Neuronal stem cell (in vitro differentiated cells): ENCODE results near the gene PCSK9.

Source experiments
- DNase-seq: peaks from one replicate; pipeline ENCODE4 v3.0.0-alpha.2; 2013; ENCODE audit warnings: low spot score
- H2AFZ ChIP-seq: one replicate; pipeline ENCODE4 v1.6.1; 2013; ENCODE audit warnings: mild to moderate bottlenecking, low read length, inconsistent platforms
- H2AK5ac ChIP-seq: 2 replicates; pipeline ENCODE4 v1.6.1; 2013; ENCODE audit warnings: low read depth, mild to moderate bottlenecking, inconsistent platforms, low read length, moderate library complexity, mixed read lengths
- H2BK120ac ChIP-seq: 2 replicates; pipeline ENCODE4 v1.6.1; 2013; ENCODE audit warnings: low read depth, mild to moderate bottlenecking, inconsistent platforms, low read length, moderate library complexity, mixed read lengths
- H2BK12ac ChIP-seq: one replicate; pipeline ENCODE4 v1.6.1; 2013; ENCODE audit warnings: low read length, inconsistent platforms
- H2BK15ac ChIP-seq: 2 replicates; pipeline ENCODE4 v1.6.1; 2013; ENCODE audit warnings: mild to moderate bottlenecking, low read length, inconsistent platforms, mixed read lengths
- H2BK5ac ChIP-seq: one replicate; pipeline ENCODE4 v1.6.1; 2013; ENCODE audit warnings: inconsistent platforms, mild to moderate bottlenecking, low read length, moderate library complexity
- H3K14ac ChIP-seq: one replicate; pipeline ENCODE4 v1.6.1; 2013; ENCODE audit warnings: low read length, inconsistent platforms
- H3K18ac ChIP-seq: 2 replicates; pipeline ENCODE4 v1.6.1; 2013; ENCODE audit warnings: low read length, inconsistent platforms
- H3K23ac ChIP-seq: 2 replicates; pipeline ENCODE4 v1.6.1; 2013; ENCODE audit warnings: low read depth, mild to moderate bottlenecking, mixed read lengths, low read length, inconsistent platforms; ENCODE audit not compliant: poor library complexity
- H3K27ac ChIP-seq: replicated peaks from 3 replicates; pipeline ENCODE4 v1.5.1; 2013; ENCODE audit warnings: low read length, inconsistent platforms
- H3K27me3 ChIP-seq, 3 experiments: 2 replicates each; pipeline ENCODE4 v1.6.1; 2013; ENCODE audit warnings: low read length in 3 of 3, mild to moderate bottlenecking in 2 of 3, inconsistent platforms in 1 of 3, low read depth in 1 of 3, mixed read lengths in 1 of 3, moderate library complexity in 1 of 3; ENCODE audit not compliant: control insufficient read depth in 3 of 3, insufficient read depth in 3 of 3
- H3K36me3 ChIP-seq, 2 donors: replicated peaks in 1 of 2; 2 replicates each; pipeline ENCODE4 v1.6.1; 2013; ENCODE audit warnings: low read length in 2 of 2; ENCODE audit not compliant: control insufficient read depth in 2 of 2, insufficient read depth in 2 of 2
- H3K4ac ChIP-seq: 2 replicates; pipeline ENCODE4 v1.6.1; 2013; ENCODE audit warnings: inconsistent platforms, mild to moderate bottlenecking, low read length, moderate library complexity
- H3K4me1 ChIP-seq, 2 donors: 1 replicate in 1 of 2; 2 replicates in 1 of 2; pipeline ENCODE4 v1.6.1; 2013; ENCODE audit warnings: low read length in 2 of 2, low read depth in 1 of 2; ENCODE audit not compliant: control insufficient read depth in 2 of 2, insufficient read depth in 1 of 2
- H3K4me2 ChIP-seq: one replicate; pipeline ENCODE4 v1.6.1; 2013; ENCODE audit warnings: mild to moderate bottlenecking, low read length, inconsistent platforms; ENCODE audit not compliant: insufficient read depth, poor library complexity, severe bottlenecking
- H3K4me3 ChIP-seq, 2 donors: 2 replicates each; pipeline ENCODE4 v1.5.1; 2013; ENCODE audit warnings: low read length in 2 of 2, mild to moderate bottlenecking in 2 of 2, inconsistent platforms in 1 of 2, moderate library complexity in 1 of 2
- H3K79me1 ChIP-seq: one replicate; pipeline ENCODE4 v1.6.1; 2013; ENCODE audit warnings: low read depth, mild to moderate bottlenecking, inconsistent platforms, low read length, moderate library complexity
- H3K9ac ChIP-seq: one replicate; pipeline ENCODE4 v1.6.1; 2013; ENCODE audit warnings: mild to moderate bottlenecking, low read depth, low read length, inconsistent platforms; ENCODE audit not compliant: poor library complexity
- H3K9me3 ChIP-seq, 2 donors: replicated peaks in 1 of 2; 2 replicates each; pipeline versions ENCODE3 to v1.6.1; 2013; ENCODE audit warnings: low read length in 2 of 2, mild to moderate bottlenecking in 2 of 2, inconsistent platforms in 1 of 2, low read depth in 1 of 2, mixed read lengths in 1 of 2, moderate library complexity in 1 of 2; ENCODE audit not compliant: control insufficient read depth in 2 of 2, insufficient read depth in 1 of 2
- H4K8ac ChIP-seq: one replicate; pipeline ENCODE4 v1.6.1; 2013; ENCODE audit warnings: low read depth, mild to moderate bottlenecking, inconsistent platforms, low read length, moderate library complexity
- H4K91ac ChIP-seq: one replicate; pipeline ENCODE4 v1.6.1; 2013; ENCODE audit warnings: low read length, low read depth, mild to moderate bottlenecking, inconsistent platforms; ENCODE audit not compliant: poor library complexity
- WGBS, 2 donors: extraction: QIAGEN DNeasy Blood & Tissue Kit; methylation state at CpG; one replicate each; pipeline ENCODE4 v1.1.7; 2013; ENCODE audit warnings: missing lambda C conversion rate in 2 of 2, mixed read lengths in 1 of 2; ENCODE audit not compliant: insufficient read length in 2 of 2, insufficient replicate concordance in 1 of 2; ENCODE audit errors: extremely low coverage in 2 of 2; 5-methylcytosine and 5-hydroxymethylcytosine counted together

The PCSK9 gene

DNA sequence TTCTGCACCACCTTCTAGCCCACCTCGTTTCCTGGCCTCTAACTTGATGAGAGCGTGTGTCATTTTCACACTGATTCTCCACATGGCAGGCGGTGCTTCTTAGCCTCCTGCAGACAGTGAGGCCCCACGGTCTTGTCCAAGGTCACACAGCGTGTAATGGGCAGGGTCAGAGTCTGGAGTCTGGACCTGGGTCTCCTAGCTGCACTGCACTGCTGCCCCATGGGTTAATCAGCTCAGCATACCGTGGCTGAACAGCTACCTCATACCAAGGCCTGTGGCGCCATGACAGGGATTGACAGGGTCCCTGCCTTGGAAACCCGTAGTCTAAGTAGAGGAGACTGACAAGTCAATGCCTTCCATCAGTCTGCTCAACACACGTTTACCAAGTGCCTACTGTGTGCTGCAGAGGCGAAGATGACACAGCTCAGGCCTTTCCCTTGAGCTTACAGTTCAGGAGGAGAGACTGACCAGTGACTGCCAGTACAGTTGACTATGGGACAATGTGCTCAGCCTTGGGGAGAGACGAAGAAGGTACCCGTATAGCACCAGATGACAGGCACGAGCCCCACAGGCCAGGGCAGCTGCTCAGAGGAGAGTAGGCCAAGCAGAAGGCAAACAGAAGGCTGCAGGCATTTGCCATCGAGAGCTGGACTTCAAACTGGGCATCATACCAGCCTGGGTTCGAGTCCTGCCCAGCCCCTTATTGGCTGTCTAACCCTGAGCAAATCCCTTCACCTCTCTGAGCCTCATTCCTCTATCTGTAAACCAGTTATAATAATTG lies 5.5 kb downstream of the PCSK9 start:
- H4K91ac ChIP-seq = no peak overlapping the region
- no peak overlapping the region for H2BK15ac ChIP-seq
- H2AK5ac ChIP-seq = no peak overlapping the region
- no peak overlapping the region for H3K27ac ChIP-seq
- H3K4me1 ChIP-seq = peaks cover 0 to 6% of the 10 kb centered on the region in 2 donors
- no peaks in the 10 kb centered on the region for H3K79me1 ChIP-seq
- no peak overlapping the region for H3K18ac ChIP-seq
- WGBS, 2 donors = no CpG with 5 or more reads among the region's 15 CpGs
- H3K4me3 ChIP-seq = no peak overlapping the region
- H3K14ac ChIP-seq = peak overlapping the region; percentile 78
- no peak overlapping the region for H2AFZ ChIP-seq
- H2BK5ac ChIP-seq = no peak overlapping the region
- H3K4me2 ChIP-seq = no peak overlapping the region
- H4K8ac ChIP-seq = no peak overlapping the region
- H2BK12ac ChIP-seq = no peak overlapping the region
- peaks cover 5 to 50% (median 14%) of the 10 kb centered on the region in 3 experiments for H3K27me3 ChIP-seq
- H3K9ac ChIP-seq = peak overlapping the region; percentile 9
- peaks cover 0 to 5% of the 10 kb centered on the region in 2 donors for H3K36me3 ChIP-seq
- no peak overlapping the region for H2BK120ac ChIP-seq
- H3K4ac ChIP-seq = no peak overlapping the region
- no peak for DNase-seq
- no peak overlapping the region for H3K23ac ChIP-seq
- H3K9me3 ChIP-seq = no peaks in the 10 kb centered on the region

GRCh38 chr1:55045430-55045829 lies 6.1 kb downstream of the PCSK9 start:
- Histone ChIP-seq H2BK120ac (no peak overlapping the region), H3K4me3 (no peak overlapping the region), H3K27ac (no peak overlapping the region), H4K8ac (no peak overlapping the region), H2AK5ac (no peak overlapping the region), H3K27me3 (peaks cover 0 to 46% (median 8%) of the 10 kb centered on the region in 3 experiments), H2BK12ac (no peak overlapping the region), H3K14ac (no peak overlapping the region), H2AFZ (no peak overlapping the region), H3K79me1 (no peaks in the 10 kb centered on the region), H3K4me2 (no peak overlapping the region), H4K91ac (no peak overlapping the region), H3K36me3 (peaks cover 0 to 5% of the 10 kb centered on the region in 2 donors), H3K9ac (no peak overlapping the region), H2BK5ac (no peak overlapping the region), H2BK15ac (no peak overlapping the region), H3K4ac (no peak overlapping the region), H3K9me3 (no peaks in the 10 kb centered on the region), H3K4me1 (peaks cover 0 to 4% of the 10 kb centered on the region in 2 donors), H3K23ac (no peak overlapping the region), H3K18ac (no peak overlapping the region)
- no CpG with 5 or more reads among the region's 10 CpGs for WGBS, 2 donors
- DNase-seq = no peak

GRCh38 chr1:55046871-55047270 lies 7.5 kb downstream of the PCSK9 start:
- Histone ChIP-seq H3K9me3 (no peaks in the 10 kb centered on the region), H2AFZ (no peak overlapping the region), H3K23ac (no peak overlapping the region), H4K91ac (no peak overlapping the region), H3K4me3 (no peak overlapping the region), H3K79me1 (no peaks in the 10 kb centered on the region), H2BK5ac (no peak overlapping the region), H2AK5ac (no peak overlapping the region), H3K14ac (no peak overlapping the region), H2BK120ac (no peak overlapping the region), H3K9ac (no peak overlapping the region), H3K4me1 (no peaks in the 10 kb centered on the region), H3K4ac (no peak overlapping the region), H3K18ac (no peak overlapping the region), H3K27ac (no peak overlapping the region), H2BK15ac (no peak overlapping the region), H4K8ac (no peak overlapping the region), H3K36me3 (peaks cover 0 to 5% of the 10 kb centered on the region in 2 donors), H3K27me3 (peaks cover 0 to 41% (median 0%) of the 10 kb centered on the region in 3 experiments), H2BK12ac (no peak overlapping the region), H3K4me2 (no peak overlapping the region)
- WGBS, 2 donors = no CpG with 5 or more reads among the region's 4 CpGs
- no peak for DNase-seq

GRCh38 chr1:55047611-55048010 lies 8.3 kb downstream of the PCSK9 start:
- Histone ChIP-seq H3K36me3 (peaks cover 0 to 8% of the 10 kb centered on the region in 2 donors), H3K79me1 (no peaks in the 10 kb centered on the region), H2AK5ac (no peak overlapping the region), H3K27me3 (peaks cover 0 to 33% (median 0%) of the 10 kb centered on the region in 3 experiments), H3K27ac (no peak overlapping the region), H2BK12ac (no peak overlapping the region), H2AFZ (no peak overlapping the region), H4K8ac (no peak overlapping the region), H3K14ac (no peak overlapping the region), H3K18ac (no peak overlapping the region), H3K4me3 (no peak overlapping the region), H3K23ac (no peak overlapping the region), H2BK120ac (no peak overlapping the region), H3K4me1 (no peaks in the 10 kb centered on the region), H3K9me3 (no peaks in the 10 kb centered on the region), H2BK5ac (no peak overlapping the region), H3K4me2 (no peak overlapping the region), H3K4ac (no peak overlapping the region), H4K91ac (no peak overlapping the region), H2BK15ac (no peak overlapping the region), H3K9ac (peak overlapping the region; percentile 22)
- WGBS, 2 donors = no CpG with 5 or more reads among the region's 3 CpGs
- no peak for DNase-seq
